Astrocyte (in vitro differentiated cells and primary cell): Measurements from ENCODE around the gene IDH3A.

ENCODE experiments used
- EZH2 ChIP-seq: IDR thresholded peaks from 2 replicates; pipeline ENCODE4 v1.6.1; 2012; ENCODE audit warnings: mild to moderate bottlenecking, low read length, inconsistent platforms; ENCODE audit not compliant: insufficient read depth
- TF ChIP-seq, protein P1 (sequence below): IDR thresholded peaks from 2 replicates; pipeline ENCODE4 v1.5.1; 2011; ENCODE audit warnings: low read depth, mild to moderate bottlenecking, inconsistent platforms, low read length, moderate library complexity; ENCODE audit not compliant: insufficient read depth

DNA sequence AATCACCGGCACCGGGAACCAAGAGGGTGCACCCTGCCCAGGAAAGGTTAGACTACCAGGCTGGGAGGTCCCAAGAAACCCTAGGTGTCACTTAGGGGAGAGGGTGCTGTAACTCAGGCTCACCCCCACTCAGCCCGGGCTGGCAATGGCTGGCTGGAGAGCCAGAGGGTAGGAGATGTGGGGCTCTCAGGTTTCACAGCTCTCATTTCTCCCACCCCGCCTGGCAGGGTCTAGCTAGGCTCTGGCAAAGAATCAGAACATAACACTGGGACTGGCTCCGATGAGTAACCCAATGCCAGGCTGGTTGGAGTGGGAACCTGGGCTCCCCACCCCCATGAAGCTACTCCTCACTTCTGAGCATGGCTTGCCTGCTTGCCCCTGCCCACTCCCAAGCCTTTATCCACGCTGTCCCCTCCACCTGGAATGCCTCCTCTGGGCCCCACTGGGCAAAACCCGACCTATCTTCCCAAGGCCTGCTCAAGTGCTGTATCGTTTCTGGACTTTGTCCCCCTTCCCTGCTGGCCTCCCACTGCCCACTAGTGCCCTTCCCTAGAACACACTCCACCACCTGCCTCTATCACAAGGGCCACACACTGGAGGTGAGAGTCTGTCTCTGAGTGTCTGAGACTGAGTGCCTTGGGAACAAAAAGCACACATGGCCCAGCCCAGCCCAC is 19.9 kb upstream of the IDH3A start:
- TF ChIP-seq, protein P1, sequence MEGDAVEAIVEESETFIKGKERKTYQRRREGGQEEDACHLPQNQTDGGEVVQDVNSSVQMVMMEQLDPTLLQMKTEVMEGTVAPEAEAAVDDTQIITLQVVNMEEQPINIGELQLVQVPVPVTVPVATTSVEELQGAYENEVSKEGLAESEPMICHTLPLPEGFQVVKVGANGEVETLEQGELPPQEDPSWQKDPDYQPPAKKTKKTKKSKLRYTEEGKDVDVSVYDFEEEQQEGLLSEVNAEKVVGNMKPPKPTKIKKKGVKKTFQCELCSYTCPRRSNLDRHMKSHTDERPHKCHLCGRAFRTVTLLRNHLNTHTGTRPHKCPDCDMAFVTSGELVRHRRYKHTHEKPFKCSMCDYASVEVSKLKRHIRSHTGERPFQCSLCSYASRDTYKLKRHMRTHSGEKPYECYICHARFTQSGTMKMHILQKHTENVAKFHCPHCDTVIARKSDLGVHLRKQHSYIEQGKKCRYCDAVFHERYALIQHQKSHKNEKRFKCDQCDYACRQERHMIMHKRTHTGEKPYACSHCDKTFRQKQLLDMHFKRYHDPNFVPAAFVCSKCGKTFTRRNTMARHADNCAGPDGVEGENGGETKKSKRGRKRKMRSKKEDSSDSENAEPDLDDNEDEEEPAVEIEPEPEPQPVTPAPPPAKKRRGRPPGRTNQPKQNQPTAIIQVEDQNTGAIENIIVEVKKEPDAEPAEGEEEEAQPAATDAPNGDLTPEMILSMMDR = no peak
- no peak for TF ChIP-seq EZH2
